GM19372 (cell line): Measurements from ENCODE around the gene SUMF1.

Experiments
- ATAC-seq: cut with Tn5 transposase; IDR thresholded peaks from one replicate; pipeline ENCODE4 v1.9.1; 2021; ENCODE audit warnings: mild to moderate bottlenecking, low read depth, moderate library complexity; ENCODE audit not compliant: unreplicated experiment

SUMF1 gene

DNA sequence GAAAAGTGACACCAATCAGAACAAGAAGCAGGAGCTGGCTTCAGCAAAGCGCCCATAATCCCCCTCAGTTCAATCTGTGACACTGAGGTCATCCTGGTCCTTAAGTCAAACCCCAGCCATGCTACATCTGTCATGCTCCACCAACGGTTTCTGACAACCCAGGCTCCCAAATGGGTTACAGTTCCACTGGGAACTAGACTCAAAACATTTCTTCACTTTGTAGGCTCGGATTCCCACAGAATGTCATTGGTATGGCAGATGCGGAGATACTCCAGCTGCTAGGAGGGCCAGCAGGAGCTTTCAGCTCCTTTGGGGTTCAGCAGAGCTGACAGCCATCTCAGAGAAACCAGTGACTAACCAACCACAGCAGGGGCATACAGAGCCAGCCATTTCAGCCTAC lies 48.9 kb downstream of the SUMF1 start:
- ATAC-seq: no peak

DNA sequence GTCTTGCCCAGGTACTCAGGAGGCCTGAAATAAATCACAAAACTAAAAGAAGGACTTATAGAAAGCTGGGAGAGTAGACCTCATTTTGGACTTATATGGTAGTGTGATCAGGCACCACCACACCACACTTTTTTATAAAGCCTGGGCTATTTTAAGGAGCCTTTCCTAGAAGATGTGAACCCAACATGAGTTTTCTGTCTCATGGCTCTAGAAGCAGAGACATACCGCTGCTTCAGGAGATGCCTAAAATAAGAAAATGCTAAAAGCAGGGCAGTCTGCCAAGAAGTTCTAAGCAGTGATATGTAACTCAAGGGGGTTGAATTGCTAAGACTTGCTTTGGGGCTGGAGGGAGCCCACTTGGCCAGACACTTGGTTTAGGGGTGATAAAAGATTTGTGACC lies 49.6 kb downstream of the SUMF1 start:
- no peak for ATAC-seq

DNA sequence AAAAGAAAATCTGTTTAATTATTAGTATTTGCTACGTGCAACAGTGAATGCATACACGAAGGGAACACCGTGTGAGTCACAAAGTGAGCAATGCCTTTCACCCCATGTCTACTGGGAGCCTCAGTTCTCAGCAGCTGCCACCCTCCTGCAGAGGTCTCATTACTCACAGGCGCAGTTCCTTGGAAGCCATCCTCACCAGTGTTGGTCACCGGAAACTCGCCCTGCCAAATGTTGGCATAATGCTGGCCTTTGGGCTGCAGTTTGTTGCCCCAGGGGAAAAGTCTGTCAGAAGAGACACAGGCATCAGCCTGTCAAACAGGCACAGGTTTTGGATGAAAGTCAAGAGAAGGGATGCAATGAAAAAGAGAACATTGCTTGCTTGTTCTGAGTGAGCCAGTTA lies 50.1 kb downstream of the SUMF1 start:
- ATAC-seq: no peak

DNA sequence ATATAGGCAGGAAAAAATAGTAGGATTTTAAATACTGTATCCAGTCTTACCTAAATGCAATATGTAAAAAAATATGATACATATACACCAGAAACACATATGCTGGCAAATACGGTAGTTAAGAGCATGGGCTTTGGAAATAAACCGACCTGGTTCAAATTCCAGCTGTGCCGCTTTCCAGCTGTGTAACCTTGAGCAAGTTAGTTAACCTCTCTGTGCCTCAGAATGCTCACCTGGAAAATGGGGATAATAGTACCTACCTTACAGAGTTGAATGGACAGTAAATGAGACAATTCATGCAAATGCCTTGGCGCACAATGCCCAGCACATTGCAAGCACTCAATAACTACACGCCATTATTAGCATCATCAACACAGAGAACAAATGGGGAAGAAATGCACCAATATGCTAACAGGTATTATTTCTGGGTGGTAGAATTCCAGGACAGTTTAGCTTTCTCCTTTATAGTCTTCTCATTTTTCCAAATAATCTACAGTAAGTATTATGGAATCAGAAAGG lies 50.6 kb downstream of the SUMF1 start:
- ATAC-seq: no peak

DNA sequence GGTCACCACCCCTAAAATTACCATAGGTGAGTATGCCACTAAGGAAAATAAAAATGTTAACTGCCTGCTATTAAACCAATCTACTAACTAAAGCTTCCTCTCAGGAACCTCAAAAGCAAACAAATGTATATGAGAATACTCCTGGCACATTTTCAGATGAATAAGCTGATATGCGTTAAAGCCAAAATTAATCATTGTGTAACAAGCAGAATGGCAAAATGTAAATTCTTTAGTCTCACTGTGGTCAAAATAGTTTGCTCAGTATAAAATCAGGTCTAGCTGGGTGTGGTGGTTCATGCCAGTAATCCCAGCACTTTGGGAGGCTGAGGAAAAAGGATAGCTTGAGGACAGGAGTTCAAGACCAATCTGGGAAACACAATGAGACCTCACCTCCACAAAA lies 53.6 kb downstream of the SUMF1 start:
- ATAC-seq: no peak

DNA sequence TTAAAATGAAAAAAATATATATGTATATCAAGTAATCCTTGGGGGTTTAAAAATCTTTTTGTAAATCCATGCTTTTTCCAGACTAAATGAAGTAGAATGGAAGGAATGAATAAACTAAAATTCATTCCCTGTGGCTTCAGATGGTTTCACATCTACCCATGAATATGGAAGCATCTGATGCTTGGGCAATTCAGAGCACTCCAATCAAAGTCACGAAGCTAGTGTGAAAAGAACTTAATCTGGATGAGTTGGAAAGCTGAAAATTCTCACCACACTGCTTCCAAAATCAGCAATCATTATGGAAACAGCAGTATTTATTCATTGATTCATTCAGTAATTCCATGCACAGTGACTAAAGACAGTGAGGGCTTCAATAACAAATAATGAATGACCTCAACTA lies 55.2 kb downstream of the SUMF1 start:
- no peak for ATAC-seq

DNA sequence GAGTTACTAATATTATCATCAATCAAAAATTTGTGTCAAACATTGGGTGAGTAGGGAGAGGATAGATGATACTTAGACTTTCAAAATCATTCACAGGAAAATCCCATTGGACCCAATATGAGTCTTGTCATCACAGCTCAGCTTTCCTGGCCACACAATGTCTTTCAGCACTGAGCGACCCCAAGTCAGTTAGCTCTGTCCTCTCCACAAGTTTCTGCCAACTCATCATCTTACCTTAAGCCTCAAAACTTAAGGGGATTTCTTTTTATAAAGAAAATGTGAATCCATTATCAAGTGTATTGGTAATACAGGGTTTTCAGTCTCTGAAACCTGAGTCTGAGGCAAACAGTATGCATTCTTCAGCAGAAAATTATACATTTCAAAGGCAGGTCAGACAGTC lies 55.8 kb downstream of the SUMF1 start:
- no peak for ATAC-seq

DNA sequence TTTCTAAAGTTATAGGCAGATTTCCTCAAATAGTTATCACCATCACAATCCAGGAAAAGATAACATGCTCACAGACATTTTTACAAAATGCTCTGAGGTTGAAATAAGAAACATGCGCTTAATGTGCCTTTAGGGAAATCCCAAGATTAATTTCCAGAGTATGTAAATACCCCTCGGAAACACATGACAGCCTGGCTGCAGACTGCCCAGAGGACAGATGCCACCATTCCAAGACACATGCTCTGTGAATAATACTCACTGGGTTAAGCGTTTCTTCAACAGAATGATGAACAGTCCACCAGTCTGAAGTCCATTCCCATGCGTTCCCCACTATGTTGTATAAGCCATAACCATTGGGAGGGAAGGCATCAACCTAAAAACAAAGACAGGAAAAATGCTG lies 56.5 kb downstream of the SUMF1 start:
- no peak for ATAC-seq

DNA sequence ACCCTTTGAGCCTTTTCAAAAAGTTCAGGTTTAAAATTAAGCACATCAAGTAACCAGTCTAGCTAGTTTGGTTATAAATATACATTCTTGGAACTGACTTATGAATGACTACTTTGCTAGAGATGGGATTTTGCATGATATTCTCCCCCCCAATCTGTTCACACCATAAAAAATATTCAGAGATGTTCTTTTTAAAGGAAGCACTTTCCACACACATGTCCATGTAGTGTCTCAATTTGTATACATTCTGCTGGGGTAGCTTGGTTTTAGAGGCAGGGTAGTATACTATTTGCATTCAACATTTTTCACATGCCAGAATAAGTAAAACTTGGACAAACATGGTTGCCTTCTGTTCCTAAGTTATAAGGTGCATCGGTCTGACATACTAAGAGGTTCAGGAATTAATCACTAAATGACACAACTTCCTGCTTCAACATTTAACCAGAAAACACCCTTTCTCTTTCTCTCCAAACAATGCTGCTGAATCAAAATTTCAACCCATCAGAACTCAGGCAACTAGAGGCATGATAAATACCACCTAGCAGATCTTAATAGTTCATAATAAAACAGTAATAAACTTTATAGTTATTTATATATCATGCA lies 57.0 kb downstream of the SUMF1 start:
- ATAC-seq: no peak

DNA sequence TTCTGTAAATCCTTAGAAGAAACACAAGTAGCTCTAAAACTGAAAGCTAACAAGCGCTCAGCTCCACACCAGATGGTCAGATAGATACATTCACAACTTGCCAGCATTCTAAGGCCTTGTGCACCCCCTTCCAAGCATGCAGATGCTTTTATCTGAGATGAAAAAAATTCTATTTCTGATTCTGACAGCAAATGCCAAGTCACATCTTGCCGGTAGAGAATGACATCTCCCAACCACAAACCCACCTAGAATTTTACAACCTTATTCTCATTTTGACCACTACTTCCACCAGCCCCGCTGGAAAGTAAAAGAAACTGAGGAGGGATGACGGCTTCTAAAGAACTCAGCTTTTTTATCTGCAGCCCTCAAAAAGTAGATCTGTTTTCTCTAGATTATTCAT lies 57.7 kb downstream of the SUMF1 start:
- no peak for ATAC-seq

DNA sequence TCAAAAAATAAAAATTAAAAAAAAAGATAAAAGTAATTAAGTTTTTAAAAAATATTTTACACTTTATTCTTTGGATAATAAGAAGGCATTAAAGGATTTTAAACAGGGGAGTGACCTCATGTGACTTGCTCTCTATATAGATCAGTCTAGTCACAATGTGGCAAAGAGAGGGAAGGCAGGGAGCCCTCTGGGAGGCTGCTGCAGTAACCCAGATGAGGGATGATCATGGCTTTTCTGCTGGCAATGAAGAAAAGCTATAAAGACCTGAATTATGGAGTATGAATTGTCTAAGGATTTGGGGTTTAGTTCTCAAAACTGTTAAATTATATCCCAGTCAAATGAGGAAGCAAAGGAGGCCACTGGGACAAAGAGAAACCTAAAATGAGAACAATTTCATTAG lies 58.1 kb downstream of the SUMF1 start:
- ATAC-seq: no peak

DNA sequence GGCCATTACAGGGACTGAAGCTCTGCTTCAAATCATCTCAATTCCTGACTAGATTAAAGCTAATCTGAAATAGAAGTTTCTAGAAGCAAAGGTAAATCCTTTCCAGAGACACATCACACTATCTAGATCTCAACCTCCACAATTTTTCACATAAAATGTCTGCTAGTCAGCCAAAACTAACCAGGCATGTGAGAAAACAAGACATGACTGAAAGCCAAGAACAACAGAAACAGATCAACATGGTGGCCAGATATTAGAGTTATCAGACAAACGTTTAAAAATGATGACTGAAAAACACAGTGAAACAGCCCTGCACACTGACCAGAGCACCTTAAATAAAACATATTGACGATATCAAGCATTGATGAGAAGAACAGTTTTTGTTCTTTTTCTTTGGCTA lies 59.1 kb downstream of the SUMF1 start:
- no peak for ATAC-seq

DNA sequence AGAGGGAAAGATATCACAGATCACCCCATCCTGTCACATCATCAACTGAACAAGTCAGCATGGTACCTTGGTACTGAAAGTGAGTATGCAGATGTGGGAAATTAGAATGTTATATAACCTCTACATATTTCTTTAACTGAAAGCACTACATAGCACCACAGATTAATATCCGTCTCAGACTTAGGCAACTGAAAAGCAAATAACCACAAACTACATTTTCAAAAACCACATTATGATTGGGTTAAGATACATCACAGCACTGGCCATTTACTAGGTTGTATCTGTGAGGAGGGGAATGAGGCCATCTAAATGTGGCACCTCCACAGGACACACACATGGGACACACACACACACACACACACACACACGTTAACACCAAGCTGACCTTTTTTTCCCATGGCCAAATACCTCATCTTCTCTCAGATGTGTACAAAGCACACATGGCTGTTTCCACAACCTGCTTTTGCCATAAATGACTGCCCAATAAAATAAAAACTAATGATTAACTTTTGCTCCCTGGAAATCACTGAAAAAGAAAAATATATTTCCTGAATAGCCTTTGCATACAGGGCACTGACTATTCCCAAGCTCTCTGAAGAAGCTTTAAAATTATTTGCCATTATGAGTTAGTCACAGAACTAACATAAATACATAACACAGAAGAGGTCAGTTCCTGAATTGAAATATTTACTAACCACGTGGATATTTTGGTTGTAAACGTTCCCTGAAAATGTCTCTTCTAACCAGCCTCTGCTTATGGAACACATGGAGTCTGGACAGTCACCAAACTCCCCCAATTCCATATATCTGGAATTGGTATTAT lies 60.1 kb downstream of the SUMF1 start:
- ATAC-seq: peak; percentile 58

DNA sequence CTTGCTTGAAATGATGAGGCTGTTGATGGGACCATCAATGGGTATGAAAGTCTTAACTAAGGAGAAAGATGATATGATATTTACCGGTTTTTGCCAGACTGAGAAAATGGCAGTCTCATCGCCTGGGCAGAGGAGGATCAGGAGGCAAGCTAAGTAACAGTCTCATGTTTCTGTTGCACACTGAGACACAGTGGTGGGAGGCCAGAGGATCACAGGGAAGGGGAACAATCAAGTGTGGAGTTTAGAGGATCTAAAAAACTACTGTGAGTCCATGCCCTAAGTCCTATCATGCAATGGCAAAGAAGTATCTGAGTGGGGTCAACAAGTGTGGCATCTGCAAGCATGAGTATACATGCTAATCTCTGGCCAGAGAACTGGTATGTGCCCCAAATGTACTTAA lies 62.2 kb downstream of the SUMF1 start:
- ATAC-seq: no peak

DNA sequence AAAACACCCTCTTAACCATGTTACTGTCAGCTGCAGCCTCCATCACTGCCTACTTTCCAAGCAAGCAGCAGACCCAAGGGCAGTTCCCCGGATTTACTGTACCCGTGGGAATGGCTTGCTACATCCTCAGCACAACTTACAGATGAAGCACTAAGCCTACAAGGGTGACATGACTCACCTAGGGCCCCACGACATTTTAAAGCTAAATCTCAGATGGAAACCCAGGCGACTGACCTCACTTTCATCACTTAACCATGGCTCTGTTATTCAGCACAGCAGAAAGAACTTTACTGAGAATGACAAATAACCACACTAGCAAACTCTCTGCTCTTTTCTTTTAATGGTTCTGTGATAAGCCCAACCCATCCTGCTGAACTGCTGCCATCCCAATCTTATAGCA lies 65.6 kb downstream of the SUMF1 start:
- no peak for ATAC-seq

DNA sequence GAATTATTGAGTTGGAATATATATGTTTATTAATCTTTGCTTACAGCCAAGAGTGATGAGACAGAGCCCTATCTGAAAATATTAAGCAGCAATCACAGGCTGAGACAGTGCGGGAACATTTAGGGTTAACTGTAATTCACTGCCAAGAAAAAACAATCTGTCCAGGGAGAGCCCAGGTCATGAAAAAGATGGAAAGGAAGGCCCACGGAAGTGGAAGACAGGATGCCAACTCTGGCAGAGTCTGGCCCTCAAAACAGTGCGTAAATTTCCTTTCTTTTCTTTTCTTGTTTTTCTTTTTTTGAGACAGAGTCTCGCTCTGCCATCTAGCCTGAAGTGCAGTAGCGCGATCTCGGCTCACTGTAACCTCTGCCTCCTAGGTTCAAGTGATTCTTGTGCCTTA lies 67.6 kb downstream of the SUMF1 start:
- ATAC-seq: no peak

DNA sequence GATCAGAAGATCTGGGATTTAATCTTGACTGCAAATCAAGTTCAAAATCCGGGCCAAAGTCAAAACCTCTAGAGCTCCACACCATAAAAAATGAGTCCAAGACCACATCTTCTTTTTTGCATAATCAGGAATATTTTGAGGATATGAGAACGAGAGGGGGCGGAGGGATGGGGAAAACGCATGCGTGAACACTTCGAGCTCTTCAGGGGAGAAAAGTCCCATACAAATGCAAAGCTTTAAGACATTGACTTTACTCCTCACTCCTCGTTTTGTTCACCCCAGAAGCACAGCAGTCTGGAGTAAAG lies 68.2 kb downstream of the SUMF1 start:
- no peak for ATAC-seq

DNA sequence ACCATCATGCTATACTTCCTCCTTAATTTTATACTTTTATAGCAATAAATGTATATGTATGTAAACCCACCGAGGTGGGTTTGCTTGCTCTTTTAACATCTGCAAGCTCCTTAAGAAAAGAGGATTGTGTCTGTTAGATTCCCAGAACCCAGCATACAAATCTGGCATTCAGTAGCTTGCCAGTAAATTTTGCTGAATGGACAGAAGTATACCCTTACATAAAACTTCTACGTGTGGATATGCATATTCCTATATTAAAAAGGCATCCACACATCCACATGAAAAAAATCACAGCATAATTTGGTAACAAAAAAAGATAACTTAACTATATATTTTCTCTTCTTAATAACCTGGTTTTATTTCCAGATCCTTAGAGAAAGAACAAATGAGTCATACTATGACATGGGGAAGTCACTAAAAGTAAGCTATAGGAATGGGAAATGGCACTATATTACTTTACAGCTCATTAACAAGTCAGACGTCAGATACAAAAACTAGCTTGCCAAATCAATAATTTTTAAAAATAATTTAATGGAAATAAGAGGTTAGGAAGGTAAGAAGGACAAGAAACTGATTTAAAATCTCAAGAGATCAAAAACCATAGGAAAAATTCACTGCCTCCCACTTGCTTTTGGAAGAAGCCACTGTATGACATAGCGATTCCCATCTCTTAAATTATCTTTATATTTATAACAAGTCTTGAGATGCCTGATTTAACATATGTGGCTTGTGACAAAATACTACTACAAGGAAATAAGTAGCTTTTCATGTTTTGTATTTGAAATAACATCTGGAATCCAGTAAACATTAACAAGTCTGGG lies 68.7 kb downstream of the SUMF1 start:
- ATAC-seq: no peak

DNA sequence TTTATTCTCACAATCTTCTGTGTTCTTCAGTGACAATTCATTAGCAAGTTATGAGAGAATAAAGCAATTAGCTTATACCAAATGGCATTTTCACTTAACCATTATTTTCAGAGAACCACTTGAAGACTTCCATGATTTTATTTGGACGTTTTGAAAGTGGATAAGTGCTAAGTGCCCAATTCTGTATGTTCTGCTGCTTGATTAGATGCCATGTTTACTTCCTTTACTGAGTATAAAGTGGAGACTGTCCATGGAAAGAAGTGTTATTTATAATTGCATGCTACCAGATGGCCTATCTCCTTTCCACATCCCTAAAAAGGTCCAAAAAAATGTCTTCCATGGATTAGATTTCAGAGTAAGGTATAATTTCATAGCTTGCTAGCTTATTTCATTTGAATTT lies 69.6 kb downstream of the SUMF1 start:
- no peak for ATAC-seq

DNA sequence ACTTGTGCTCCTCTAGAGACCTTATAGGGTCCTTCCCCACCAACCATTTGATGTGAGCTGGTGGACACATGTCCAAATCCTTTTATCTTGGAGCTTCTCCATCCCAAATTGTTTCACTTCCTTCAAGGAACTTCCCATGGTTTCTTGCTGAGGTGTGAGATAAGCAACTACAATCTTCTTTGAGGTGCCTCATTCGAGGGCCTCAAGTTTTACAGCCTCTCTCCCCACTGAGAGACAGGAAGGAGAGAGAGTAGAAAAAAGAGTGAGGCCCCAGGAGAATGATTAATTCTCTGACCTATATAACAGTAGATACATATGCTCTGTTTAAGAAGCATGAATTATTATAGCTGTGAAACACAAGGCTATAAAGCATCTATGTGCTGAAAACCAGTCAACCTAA lies 70.5 kb downstream of the SUMF1 start:
- no peak for ATAC-seq

DNA sequence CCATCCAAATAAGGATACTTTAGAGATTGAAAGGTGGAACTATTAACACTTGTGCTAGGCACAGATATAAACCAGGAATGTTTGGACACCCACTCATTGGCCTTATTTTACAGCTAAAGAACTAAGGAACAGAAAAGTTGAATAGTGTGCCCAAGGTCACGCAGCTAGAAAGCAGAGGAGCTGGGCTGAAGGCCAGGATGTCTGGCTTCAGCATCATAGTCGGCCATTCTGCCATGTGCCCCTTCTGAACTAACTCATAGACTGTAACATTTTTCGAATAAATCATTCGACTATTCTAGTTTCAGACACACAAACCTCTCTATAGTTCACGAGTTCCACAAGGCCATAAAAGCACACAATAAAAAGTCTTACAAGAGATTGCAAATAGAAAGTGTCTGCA lies 71.1 kb downstream of the SUMF1 start:
- ATAC-seq: no peak

DNA sequence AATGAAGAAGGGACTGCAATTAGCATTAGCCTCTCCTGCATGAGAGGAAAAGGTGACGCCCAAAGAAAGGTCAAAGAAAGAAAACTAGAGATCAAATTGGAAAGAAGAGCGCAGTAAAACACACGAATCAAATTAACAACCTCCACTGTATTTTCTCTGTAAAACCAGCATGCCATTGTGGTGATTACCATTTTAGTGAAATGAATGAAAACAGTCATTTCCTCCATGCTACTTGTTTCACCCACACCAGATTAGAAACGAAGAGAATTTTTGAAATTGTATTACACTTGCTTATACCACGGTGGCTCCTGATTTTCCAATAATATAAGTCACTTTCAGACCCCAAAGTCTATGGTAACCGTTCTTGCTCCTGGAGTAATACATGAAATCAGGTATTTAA lies 71.6 kb downstream of the SUMF1 start:
- ATAC-seq: no peak
